NCI-H2081 (cell line): Measurements from ENCODE around the gene KDM8.
"Not testable (repeated sequence)": the region's sequence is repeated elsewhere in the genome, so short reads cannot be mapped to it uniquely, and the experiment has no call there.

ENCODE experiments used
- DNase-seq, 2 experiments: peaks; one replicate each; lab custom pipeline; 2025; lab: John Stamatoyannopoulos, UW

The KDM8 gene

DNA sequence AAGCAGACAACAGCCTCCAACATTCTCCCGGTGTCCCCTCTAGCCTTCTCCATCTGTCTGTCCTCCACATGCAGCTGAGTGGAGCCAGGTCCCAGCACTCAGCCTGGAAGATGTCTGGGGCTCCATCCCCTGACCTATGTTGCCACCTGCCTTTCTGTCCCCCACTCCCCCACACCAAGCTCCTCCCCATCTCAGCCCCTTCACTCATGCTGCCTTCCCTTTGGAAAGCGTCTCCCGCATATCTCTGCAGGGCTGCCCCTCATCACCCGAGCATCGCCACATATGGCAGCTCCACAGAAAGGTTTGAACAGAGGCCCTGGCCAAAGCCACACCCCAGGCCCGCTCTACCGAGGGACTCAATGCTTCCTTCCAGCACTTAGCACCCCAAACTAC is 41.0 kb downstream of the KDM8 start:
- DNase-seq = no peak

DNA sequence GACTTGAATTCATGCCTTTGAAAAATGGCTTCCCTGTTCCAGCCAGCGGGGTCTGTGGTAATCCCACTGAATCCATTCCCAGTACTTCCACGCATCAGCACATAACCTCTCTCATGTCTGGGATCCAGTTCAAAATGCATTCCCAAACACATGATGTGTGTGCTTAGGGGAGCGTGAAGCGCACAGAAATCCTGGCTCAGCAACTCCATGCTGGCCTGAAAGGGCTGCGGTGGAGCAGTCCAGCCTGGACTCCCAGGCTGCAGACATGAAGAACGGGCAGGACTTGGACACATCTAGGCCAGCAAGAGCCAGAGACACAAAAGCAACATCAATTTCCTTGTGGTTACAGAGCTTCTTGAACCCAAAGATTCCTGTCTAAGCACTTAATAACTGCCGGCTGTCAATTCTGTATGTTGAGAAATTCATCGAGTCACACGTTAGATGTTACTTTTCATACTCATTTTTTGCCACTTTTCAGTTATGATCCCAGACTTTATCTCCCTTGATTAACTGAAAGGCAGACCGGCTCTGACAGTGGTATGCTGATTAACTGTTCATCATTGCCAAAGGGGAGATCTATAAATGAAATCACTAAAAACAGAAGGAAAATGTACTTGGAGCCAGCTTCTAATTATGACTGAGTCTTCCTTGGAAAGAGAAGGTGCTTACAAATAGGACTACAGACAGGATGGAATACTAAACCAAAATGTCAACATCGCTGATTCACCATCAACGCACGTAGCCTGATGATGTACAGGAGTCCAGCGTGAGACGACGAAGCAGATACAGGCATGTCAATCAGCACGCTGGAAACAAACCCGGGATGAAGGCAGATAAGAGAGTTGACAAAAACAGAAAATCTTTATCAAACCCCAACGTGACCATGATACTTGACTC is 42.2 kb downstream of the KDM8 start:
- DNase-seq = no peak

DNA sequence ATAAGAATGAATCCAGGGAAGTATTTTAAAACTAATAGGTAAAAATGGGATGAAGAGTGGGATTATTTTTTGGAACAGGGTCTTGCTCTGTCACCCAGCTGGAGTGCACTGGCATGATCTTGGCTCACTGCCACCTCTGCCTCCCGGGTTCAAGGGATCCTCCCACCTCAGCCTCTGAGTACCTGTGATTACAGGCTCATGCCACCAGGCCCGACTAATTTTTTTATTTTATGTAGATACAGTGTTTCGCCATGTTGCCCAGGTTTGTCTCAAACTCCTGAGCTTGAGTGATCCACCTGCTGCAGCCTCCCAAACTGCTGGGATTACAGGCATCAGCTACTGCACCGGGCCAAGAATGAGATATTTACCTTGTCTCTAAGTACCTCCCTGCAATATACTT is 43.1 kb downstream of the KDM8 start:
- DNase-seq = no peak

DNA sequence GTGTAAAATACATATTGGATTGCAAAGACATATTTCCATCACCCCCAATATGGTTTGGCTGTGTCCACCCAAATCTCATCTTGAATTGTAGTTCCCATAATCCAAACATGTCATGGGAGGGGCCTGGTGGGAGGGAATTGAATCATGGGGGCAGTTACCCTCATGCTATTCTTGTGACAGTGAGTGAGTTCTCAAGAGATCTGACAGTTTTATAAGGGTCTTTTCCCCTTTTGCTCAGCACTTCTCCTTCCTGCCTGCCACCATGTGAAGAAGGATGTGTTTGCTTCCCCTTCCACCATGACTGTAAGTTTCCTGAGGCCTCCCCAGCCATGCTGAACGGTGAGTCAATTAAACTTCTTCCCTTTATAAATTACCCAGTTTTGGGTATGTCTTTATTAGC is 43.8 kb downstream of the KDM8 start:
- not testable (repeated sequence) for DNase-seq

DNA sequence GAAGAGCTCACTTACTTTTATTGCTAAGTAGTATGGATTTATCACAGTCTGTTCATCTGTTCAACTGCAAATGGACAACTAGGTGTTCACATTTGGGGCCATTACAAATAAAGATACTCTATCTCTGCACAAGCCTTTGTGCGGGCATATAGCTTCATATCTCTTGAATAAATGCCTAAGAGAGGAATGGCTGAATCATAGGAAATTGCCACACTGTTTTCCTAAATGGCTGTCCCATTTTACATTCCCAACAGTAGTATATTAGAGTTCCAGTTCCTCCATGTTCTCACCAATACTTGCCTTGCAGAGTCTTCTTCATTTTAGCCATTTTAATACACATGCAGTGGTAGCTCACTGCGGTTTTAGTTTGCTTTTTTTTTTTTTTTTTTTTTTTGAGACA is 44.7 kb downstream of the KDM8 start:
- no peak for DNase-seq

DNA sequence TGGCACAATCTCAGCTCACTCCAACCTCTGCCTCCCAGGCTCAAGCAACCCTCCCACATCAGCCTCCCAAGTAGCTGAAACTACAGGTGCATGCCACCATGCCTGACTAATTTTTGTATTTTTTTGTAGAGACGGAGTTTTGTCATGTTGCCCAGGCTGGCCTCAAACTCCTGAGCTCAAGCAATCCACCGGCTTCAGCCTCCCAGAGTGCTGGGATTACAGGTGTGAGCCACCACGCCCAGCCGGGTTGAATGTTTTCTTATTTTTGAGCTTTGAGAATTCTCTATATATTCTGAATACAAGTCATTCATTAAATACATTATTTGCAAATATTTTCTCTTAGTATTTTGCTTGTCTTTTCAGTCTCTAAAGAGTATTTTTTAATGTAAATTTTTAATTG is 45.6 kb downstream of the KDM8 start:
- DNase-seq = not testable (repeated sequence)

DNA sequence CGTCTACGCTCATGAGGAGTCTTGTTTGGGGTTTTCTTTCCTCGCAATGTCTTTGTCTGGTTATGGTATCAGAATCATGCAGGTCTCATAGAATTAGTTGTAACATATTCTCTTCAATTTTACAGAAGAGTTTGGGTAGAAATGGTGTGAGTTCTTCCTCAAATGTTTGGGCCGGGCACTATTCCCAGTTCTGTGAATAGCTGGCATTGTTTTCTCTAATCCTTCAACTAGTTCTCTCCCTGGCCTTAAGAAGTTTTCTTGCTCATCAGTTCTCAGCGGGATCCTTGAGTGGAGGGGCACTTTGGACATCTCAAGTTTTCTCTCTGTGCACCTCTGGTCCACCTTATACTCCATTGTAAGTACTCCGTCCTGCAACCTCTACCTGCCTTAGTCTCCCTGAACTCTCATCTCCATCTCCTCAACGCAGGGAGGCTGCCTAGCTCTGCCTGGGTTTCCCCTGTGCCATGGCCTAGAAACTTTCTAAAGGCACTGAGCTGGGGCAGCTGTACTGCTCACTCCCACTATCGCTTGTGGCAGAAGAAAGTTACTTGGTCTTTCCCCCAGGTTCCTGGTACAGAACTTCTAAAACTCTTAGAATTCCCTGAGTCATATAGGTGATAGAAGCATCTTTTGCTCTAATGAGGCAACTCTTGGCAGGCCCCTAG is 48.3 kb downstream of the KDM8 start:
- no peak for DNase-seq

DNA sequence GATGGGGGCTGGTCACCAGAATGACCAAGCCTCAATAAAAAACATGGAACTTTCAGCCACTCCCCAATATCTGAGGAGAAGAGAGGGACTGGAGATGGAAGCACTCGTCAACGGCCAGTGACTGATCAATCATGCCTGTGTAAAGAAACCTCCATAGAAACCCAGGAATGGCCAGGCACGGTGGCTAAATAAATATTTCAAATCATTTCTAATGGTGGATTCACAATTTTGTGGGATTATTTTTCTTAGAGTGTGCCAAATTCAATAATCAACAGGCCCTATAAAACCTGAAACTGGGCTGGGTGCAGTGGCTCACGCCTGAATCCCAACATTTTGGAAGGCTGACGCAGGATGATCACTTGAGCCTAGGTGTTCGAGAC is 48.9 kb downstream of the KDM8 start:
- DNase-seq = no peak

DNA sequence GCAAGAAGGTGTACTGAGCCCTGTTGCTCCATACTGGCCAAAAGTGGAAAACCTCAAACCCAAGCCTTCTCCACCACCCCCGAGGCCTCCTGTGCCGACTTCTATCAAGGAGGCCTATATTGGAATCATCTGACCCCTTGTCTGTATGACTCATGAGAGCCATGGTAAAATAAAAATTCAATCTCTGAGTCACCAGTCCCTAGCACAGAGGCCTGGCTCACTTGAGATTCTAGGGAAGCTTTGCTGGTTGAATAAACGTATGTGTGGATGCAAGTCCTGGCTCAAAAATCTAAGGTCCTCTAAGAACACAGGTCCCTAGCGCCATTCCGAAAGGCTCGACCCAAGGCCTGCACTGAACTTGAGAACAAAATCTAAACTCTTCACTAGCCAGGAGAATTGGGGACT is 50.2 kb downstream of the KDM8 start:
- DNase-seq = no peak

DNA sequence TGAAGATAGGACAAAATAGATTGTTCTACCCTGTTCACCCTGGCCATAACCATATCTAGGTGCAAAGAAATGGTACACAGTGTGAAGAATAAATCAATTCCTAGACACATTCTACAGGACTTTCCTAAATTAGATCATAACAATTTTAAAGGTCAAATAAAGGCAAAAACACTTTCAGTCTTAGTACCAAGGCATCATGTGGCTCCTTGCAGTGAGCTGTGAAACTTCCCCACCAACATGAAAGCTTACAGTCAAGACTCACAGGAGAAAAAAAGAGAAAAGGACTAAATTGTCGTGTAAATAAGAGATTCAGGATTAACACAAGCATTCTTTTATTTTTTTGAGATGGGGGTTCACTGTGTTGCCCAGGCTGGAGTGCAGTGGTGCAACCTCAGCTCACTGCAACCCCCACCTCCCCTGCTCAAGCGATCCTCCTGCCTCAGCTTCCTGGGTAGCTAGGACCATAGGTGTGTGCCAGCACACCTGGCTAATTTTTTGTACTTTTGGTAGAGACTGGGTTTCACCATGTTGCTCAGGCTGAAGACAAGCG is 51.0 kb downstream of the KDM8 start:
- no peak for DNase-seq

DNA sequence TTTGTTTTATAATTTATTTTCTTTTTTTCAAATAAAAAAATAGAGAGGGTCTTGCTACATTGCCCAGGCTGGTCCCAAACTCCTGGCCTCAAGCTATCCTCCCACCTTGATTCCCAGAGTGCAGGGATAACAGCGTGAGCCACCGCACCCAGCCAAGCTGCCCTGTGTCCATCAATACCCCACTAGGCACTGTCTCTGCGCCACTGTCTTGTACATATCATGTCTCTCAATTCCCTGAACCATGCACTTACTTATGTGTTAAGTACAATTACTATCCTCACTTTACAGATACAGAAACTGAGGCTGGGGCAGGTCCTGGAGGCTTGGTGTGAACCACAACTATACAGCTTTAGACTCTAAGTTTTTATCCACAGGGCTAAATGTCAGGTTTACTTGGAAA is 53.5 kb downstream of the KDM8 start:
- DNase-seq = no peak

DNA sequence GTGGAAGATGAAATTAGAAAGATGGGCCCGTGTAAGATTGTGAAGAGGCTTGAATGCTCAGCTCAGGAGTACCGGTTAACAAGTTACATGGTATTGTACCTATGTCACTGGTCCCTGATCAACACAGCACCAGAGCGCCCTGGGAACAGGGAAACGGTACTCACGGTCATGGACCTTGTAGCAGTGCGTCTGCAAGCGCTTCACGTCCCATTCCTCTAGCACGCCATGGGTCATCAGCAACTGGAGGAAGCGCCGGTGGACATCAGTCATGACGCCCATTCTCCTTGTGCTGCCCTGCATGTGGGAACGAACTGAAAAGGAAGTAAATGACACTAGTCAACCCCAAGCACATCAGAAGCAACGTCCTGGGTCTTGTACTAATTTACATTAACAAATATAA is 53.9 kb downstream of the KDM8 start:
- no peak for DNase-seq

DNA sequence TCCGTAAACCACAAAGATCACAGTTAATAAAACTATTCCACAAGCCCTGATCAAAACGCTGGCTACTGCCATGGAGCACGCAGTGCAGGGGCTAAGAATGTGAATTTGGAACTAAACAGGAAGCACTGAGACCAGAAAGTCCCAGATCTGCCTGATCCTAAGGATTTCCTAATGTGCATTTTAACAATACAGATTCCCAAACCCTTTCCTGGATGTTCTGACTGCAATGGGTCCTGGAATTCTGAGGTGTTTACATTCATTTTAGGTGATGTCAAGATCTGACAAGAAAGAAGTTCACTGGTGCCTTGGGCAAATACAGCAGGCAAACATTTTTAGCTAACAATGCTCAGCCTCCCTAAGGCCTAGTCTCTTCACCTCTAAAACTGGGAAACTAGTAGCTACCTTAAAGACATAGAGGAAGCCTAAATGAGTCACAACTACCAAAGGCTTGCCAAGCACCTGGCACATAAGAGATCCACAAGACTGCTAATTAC is 55.0 kb downstream of the KDM8 start:
- DNase-seq = no peak

DNA sequence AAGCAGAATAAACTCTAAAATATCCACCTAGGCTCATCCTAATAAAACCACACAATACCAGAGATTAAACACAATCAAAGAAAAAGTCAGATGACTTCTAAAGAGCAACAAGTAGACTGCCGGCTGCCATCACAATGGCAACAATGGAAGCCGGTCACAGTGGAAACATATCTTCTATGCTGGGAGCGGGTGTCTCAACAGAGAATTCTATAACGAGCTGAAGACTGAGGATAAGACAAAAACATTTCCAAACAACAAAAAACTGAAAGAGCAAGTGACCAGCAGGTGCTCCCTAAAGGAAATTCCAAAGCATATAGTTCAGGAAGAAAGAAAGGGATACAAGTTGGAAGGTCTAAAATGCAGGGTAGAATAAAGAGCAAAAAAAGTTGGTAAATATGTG is 56.4 kb downstream of the KDM8 start:
- no peak for DNase-seq

DNA sequence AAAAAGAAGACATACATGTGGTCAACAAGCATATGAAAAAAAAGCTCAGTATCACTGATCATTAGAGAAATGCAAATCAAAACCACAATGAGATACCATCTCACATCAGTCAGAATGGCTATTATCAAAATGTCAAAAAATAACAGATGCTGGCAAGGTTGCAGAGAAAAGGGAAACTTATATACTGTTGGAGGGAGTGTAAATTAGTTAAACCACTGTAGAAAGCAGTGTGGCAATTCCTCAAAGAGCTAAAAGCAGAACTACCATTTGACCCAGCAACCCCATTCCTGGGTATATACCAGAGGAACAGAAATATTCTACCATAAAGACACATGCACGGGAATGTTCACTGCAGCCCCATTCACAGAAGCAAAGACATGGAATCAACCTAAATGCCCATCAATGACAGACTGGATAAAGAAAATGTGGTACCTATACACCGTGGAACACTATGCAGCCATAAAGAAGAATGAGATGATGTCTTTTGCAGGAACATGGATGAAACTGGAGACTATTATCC is 59.6 kb downstream of the KDM8 start:
- DNase-seq = not testable (repeated sequence)

DNA sequence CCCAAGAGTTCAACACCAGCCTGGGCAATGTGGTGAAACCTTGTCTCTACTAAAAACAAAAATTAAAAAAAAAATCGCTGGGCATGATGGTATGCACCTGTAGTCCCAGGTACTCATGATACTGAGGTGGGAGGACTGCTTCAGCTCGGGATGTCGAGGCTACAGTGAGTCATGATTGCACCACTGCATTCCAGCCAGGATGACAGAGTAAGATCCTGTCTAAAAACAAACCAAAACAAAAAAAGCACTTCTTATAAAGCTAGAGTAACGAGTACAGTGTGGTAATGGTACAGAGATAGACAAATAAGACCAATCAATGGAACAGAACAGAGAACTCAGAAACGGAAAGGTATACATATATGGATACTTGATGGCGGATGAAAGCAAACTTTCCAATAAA is 60.8 kb downstream of the KDM8 start:
- no peak for DNase-seq

DNA sequence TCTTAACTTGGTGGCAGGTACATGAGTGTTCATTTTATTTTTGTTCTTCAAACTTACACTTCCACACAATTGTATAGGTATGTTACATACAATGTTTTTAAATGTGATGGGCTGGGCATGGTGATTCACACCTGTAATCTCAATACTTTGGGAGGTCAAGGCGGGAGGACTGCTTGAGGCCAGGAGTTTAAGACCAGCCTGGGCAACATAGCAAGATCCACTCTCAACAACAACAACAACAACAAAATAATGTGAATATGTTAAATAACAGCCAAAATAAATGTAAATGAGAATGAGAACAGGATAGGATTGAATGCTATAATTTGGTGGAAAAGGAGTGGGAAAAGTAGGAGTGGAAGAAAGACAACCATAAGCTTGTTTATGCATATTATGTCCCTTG is 62.7 kb downstream of the KDM8 start:
- no peak for DNase-seq

DNA sequence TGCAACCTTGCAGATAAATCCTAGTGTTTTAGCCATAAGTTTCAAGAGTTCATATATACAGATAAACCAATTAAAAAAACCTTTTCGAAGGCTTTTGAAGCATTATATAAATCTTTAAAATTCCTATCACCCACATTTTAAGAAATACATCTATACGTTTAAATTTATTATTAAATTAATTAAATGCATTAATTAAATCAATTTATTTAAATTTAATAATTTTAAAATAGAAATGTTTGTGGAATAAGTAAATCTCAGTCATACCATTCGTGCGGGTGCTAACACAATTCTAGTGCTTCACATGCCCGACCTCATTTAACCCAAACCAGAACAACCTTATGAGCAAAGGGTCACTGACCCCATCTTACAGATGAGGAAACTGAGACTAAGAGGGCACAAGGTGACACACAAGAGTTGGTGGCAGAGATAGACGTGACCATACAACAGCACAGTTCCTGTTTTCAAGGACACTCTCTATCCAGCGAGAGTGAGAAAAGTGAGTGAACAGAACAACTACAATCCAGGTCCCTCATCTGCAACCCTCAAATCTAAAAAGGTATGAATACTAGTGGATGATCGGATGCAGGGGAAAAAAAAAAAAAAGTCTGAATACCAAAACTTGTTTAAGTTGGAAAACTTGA is 63.8 kb downstream of the KDM8 start:
- no peak for DNase-seq

DNA sequence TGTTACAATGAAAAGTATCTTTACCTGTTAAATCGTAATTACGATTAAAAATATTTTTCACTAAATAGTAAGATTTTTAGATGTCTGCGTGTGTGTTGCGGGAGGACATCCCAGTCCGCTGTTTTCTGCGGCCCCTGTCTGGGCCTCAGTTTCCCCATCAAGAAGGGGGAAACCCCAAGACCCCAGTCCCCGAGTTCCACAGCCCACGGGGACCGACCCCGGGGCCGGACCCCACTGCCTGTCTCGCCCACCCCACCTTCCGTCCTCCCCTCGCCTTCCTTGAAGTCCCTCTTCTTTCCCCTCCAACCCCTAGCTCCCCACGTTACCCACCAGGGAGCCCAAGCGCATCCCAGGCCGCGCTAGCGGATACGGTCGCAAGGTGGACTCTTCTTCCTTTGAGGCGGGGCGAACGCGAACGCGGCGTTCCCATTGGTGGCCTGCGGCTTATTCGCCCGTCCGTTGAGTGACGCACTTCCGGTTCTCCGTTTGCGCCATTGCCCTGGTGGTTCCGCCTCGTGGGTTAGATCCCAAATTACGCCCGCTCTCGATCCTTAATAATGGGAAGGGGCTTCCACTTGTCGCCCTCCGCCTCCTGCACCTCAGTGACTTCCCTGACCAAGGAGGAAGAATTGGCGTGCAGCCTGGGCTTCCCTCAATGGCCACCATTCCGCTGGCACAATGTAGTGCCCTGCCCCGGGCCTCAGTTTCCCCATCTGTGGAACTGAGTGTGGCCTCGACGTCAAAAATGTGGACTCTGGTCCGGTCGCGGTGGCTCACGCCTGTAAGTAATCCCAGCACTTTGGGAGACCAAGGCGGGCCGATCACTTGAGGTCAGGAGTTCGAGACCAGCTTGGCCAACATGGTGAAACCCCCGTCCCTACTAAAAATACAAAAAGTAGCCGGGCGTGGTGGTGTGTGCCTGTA is 65.3 kb downstream of the KDM8 start, which contains the start of gene NSMCE1:
NSMCE1 (minus strand) TSS at position 397 of the 924 bp plus-strand sequence. CDS start 11,202 bp downstream, outside the sequence.
- peak; percentile 93 to 96 for DNase-seq

DNA sequence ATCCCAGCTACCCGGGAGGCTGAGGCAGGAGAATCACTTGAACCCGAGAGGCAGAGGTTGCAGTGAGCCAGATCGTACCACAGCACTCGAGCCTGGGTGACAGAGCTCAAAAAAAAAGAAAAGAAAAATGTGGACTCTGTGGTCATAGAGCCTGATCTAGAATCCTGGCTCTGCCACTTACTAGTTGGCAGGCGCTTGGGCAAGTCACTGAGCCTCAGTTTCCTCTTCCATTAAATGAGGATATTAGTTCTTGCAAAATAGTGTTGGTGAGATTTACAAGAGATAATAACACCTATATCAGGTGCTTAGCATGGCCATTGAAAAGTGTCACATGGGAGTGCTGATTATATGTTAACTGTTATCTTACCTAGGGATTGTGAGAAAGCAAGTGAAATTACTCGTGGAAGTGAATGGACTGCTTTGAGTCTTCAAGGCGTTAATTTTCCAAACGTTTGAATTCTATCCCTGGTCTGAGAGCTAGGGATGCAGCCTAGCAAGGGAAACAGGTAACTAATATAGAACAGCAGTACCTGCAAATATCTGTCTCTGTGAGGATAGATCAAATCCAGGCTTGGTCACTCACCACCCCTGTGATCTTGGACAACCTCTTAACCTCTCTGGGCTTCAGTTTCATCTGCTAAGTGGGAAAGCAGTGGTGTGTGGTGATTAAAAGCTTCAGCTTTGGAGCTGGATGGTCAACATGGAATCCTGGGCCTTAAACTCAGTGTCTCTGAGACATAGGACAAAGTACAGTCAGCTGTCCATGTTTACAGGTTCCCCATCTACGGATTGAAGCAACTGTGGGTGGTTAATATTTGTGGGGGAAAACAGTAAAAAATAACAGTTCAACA is 66.2 kb downstream of the KDM8 start:
- DNase-seq = no peak
